HFFc6 (cell line): ENCODE measurements around the gene PITPNM1. TPM values are rescaled to one million over a fixed set of nuclear protein-coding genes. Genes with fewer than 3 reads are reported as not detected.

Experiments used
- DNase-seq: peaks from one replicate; pipeline ENCODE4 v3.0.0-alpha.2; 2018
- H3K27ac Mint-ChIP-seq: 2 replicates; pipeline ENCODE4 v1.8.0; 2020; ENCODE audit warnings: mild to moderate bottlenecking, mixed read lengths
- H3K27me3 Mint-ChIP-seq: 2 replicates; pipeline ENCODE4 v1.8.0; 2021; ENCODE audit warnings: mild to moderate bottlenecking, moderate library complexity, mixed read lengths; ENCODE audit not compliant: insufficient read depth
- H3K36me3 Mint-ChIP-seq: 2 replicates; pipeline ENCODE4 v1.8.0; 2021; ENCODE audit warnings: low read depth, mixed read lengths
- H3K4me1 Mint-ChIP-seq: 2 replicates; pipeline ENCODE4 v1.8.0; 2020; ENCODE audit warnings: low read depth, mixed read lengths
- H3K4me3 Mint-ChIP-seq: 2 replicates; pipeline ENCODE4 v1.8.0; 2020; ENCODE audit warnings: mild to moderate bottlenecking, moderate library complexity, mixed read lengths
- H3K9me3 Mint-ChIP-seq: 2 replicates; pipeline ENCODE4 v1.8.0; 2020; ENCODE audit warnings: mild to moderate bottlenecking, mixed read lengths
- CTCF ChIP-seq: fragments of 200-600 bp; sonication (generic); IDR thresholded peaks from 2 replicates; pipeline ENCODE4 v1.5.0; 2021; ENCODE audit warnings: antibody characterized with exemption, mild to moderate bottlenecking
- total RNA-seq, 6 experiments: library from RNA; stranded (reverse); fragmentation: NEBNext Ultra II Directional; extraction: Animal tissue kit (Norgen Biotek cat#: 25700); gene quantifications; 2 replicates in 1 of 6; 3 replicates in 5 of 6; pipeline ENCODE4 v1.2.3, GENCODE V29; 2021

PITPNM1 gene
- total RNA-seq, 6 experiments from 2014 or later: 19.6 to 30.3 (median 23.5) TPM

GRCh38 chr11:67539550-67539949 is 34.4 kb upstream of the PITPNM1 start:
- H3K4me1 Mint-ChIP-seq: peaks cover 8% of the 10 kb centered on the region; the same call in 1 of the 2 replicates
- no peak for TF ChIP-seq CTCF
- peaks cover 10% of the 10 kb centered on the region for H3K9me3 Mint-ChIP-seq
- no peak overlapping the region for H3K4me3 Mint-ChIP-seq
- no peak overlapping the region for H3K27ac Mint-ChIP-seq
- no peaks in the 10 kb centered on the region for H3K36me3 Mint-ChIP-seq
- DNase-seq: no peak
- peaks cover 10% of the 10 kb centered on the region for H3K27me3 Mint-ChIP-seq

DNA sequence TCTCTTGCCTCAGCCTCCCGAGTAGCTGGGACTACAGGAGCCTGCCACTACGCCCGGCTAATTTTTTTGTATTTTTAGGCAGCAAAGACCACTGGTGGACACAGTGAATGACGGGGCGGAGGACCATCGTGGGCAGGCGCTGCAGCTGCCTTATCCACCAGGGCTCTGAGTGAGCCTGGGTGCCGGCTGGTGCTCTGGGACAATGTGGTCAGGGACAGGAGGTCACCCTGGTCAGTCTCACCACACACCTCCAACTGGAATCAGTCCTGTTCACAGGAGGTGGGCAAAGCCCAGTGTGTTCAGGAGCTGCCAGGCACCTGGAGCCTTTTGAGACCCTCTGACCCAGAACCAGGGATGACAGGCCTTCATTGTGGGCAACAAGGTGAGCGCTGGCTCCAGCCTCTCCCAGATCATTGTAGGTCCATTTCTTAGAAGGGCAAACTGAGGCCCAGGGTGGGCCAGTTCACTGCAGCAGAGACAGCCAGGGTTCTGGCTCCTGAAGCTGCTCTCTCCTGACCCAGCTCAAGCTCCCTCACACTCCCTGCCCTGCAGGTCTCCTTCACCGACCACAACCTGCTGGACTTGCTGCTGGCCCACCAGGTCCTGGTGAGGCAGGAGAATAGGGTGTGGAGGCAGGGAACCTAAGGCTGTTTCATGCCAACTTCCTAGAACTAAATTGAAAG is 33.8 kb upstream of the PITPNM1 start:
- DNase-seq: no peak
- Mint-ChIP-seq H3K4me3 (no peak overlapping the region), H3K27me3 (peaks cover 10% of the 10 kb centered on the region), H3K27ac (no peak overlapping the region), H3K36me3 (peaks cover 2% of the 10 kb centered on the region; the same call in 1 of the 2 replicates), H3K9me3 (peaks cover 16% of the 10 kb centered on the region), H3K4me1 (peaks cover 8% of the 10 kb centered on the region; the same call in 1 of the 2 replicates)
- no peak for TF ChIP-seq CTCF

DNA sequence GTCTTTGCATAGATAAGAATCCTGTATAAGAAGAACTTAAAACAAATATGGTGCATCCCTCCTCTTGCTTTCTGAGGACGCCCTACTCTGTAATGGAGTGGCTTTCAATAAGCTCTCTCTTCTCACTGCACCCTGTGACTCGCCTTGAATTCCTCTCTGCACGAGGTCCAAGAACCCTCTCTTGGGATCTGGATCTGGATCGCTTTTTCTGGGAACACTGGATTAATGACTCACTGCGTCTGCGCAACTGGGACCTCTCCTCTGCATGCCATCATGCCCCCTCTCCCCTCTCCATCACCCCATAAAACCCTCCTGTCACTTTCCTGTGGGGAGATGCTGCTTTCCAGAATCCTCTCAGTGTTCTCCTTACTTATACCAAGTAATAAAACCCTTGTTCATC is 33.1 kb upstream of the PITPNM1 start:
- Mint-ChIP-seq H3K36me3 (peaks cover 7% of the 10 kb centered on the region; the same call in 1 of the 2 replicates), H3K27ac (no peak overlapping the region), H3K4me1 (peaks cover 8% of the 10 kb centered on the region; the same call in 1 of the 2 replicates), H3K27me3 (peaks cover 5% of the 10 kb centered on the region), H3K9me3 (peaks cover 23% of the 10 kb centered on the region), H3K4me3 (no peak overlapping the region)
- TF ChIP-seq CTCF: no peak
- peak; percentile 29 for DNase-seq

DNA sequence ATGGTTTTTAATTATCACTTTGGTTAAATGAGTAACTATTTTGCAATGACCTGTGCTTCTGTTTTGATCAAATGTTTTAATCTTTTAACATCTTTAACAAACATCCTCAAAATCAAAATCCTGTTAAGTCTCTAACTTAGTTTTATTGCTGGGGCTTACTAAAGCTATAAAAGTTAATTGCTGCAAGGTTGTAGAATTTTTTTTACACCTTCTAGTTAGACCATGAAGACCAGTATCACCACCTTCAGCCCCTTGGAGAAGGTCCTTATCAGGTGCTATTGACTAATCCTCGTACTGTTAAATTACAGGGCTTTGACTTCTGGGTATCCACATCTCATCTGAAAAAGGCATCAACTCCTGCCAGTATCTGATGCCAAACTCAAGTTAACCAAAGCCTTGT is 30.4 kb upstream of the PITPNM1 start:
- no peak overlapping the region for H3K27ac Mint-ChIP-seq
- H3K36me3 Mint-ChIP-seq: peaks cover 12% of the 10 kb centered on the region
- TF ChIP-seq CTCF: no peak

DNA sequence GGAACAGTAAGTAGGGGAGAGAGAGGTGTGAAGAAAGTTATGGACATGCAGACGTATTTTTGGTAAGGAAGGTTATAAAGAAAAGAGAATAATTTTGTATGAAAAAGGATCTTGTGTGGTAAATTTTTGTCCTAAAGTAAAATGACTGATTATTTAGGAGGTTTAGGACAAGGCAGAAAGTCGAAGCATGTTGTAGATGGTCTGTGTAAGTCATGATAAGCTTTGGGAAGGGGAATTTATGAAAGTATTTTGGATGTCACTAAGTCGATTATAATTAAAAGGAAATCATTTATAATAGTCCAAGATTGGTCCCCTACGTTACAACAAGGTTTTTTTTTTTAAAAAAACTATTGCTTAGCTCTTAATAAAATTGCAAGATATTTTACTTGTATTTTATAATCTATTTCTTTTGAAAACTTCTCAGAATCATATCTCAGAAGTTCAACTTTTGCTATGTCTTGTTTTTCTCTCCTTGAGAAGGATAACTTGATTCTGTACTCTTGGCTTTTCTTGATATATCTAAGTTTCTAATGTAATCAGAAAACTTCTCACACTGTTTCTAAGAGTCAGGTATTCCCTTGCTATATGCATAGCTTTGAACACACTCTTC is 29.0 kb upstream of the PITPNM1 start:
- H3K4me3 Mint-ChIP-seq: no peak overlapping the region
- H3K27ac Mint-ChIP-seq: no peak overlapping the region
- TF ChIP-seq CTCF: no peak
- H3K27me3 Mint-ChIP-seq: peaks cover 4% of the 10 kb centered on the region
- H3K4me1 Mint-ChIP-seq: peaks cover 8% of the 10 kb centered on the region
- DNase-seq: no peak
- peaks cover 29% of the 10 kb centered on the region for H3K9me3 Mint-ChIP-seq
- peaks cover 12% of the 10 kb centered on the region for H3K36me3 Mint-ChIP-seq

More for the DNA sequence above, 30.4 kb upstream of the PITPNM1 start:
- DNase-seq: no peak
- Mint-ChIP-seq H3K27me3 (peaks cover 4% of the 10 kb centered on the region), H3K9me3 (peaks cover 29% of the 10 kb centered on the region), H3K4me1 (peaks cover 8% of the 10 kb centered on the region; the same call in 1 of the 2 replicates), H3K4me3 (no peak overlapping the region)
